WI38 (cell line): ENCODE results near the gene RFC5.
"Not testable (repeated sequence)": the region's sequence is repeated elsewhere in the genome, so short reads cannot be mapped to it uniquely, and the experiment has no call there.

ENCODE experiments used
- H3K4me3 ChIP-seq: 2 replicates; pipeline ENCODE4 v1.5.1; 2011; ENCODE audit warnings: low read depth, mild to moderate bottlenecking, control low read depth, low read length
- CTCF ChIP-seq: IDR thresholded peaks from 2 replicates; pipeline ENCODE4 v1.5.1; 2012; ENCODE audit warnings: low read depth, mild to moderate bottlenecking, control low read depth, low read length

RFC5 gene

GRCh38 chr12:118015306-118015705, 1.2 kb upstream of the RFC5 start:
- no peak overlapping the region for H3K4me3 ChIP-seq
- TF ChIP-seq CTCF: no peak

GRCh38 chr12:118015944-118016343, 559 bp upstream of the RFC5 start:
- H3K4me3 ChIP-seq: peak overlapping the region; percentile 83
- no peak for TF ChIP-seq CTCF

GRCh38 chr12:118017926-118018325, 1.4 kb downstream of the RFC5 start:
- H3K4me3 ChIP-seq: no peak overlapping the region
- TF ChIP-seq CTCF: no peak

GRCh38 chr12:118020036-118020435, 3.5 kb downstream of the RFC5 start:
- no peak for TF ChIP-seq CTCF

GRCh38 chr12:118022097-118022727, 5.7 kb downstream of the RFC5 start:
- not testable (repeated sequence) for H3K4me3 ChIP-seq

More at GRCh38 chr12:118020036-118020435, 3.5 kb downstream of the RFC5 start:
- H3K4me3 ChIP-seq: no peak overlapping the region

GRCh38 chr12:118022728-118023109, 6.2 kb downstream of the RFC5 start:
- no peak for TF ChIP-seq CTCF

GRCh38 chr12:118023301-118023860, 6.9 kb downstream of the RFC5 start:
- no peak for TF ChIP-seq CTCF
- H3K4me3 ChIP-seq: no peak overlapping the region

More at GRCh38 chr12:118022728-118023109, 6.2 kb downstream of the RFC5 start:
- H3K4me3 ChIP-seq: no peak overlapping the region

- TF ChIP-seq CTCF: no peak
- H3K4me3 ChIP-seq: no peak overlapping the region
These were observed 8.7 kb downstream of the RFC5 start for GRCh38 chr12:118025168-118025567.
